Measurements from ENCODE around the gene LRRC8D. TPM values are rescaled to one million over a fixed set of nuclear protein-coding genes. Genes with fewer than 3 reads are reported as not detected.

The LRRC8D gene
- total and polyA plus RNA-seq, 2 of the 4 experiments (the other 2 are of a cell fraction): 34.1 to 35.3 TPM

DNA sequence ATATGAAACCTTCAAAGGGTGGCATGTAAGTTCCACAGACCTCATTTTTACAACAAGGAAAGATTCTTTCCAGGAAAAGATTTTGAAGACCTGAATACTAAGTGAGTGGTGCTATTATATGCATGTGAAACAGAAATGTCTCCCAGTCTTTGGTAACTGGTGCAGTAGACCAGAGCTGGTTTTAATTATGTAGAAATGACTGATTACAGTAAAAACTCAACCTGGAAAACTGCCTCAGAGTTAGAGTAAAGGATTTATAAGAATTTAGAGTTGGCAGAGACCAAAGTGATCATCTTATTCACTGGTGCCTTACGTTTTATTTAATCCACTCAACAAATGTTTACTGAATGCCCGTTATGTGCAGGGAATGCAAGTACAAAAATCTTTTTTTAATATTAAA lies 30.2 kb upstream of the LRRC8D start:
- H3K18ac ChIP-seq (ENCODE audit: low read depth, low read length): no peak overlapping the region
- H3K4ac ChIP-seq (ENCODE audit: low read depth, low read length): no peak overlapping the region
- no peak overlapping the region for H4K5ac ChIP-seq (ENCODE audit: low read depth, low read length)
- no peak overlapping the region for H2AFZ ChIP-seq (replicated peaks; ENCODE audit: low read length, poor library complexity)
- dilution Hi-C loops (cut with HindIII; ENCODE audit: low sequenced_read_pairs, unreplicated experiment): no loop called here
- ATAC-seq (ENCODE audit: low read depth) (no peak), DNase-seq (no peak)
- in situ Hi-C loops (cut with MboI; ENCODE audit: low sequenced_read_pairs): no loop called here
- no CpG with 5 or more reads among the region's 2 CpGs for WGBS, 2 experiments (ENCODE audit: extremely low coverage in 2 of 2, insufficient read length in 1 of 2)
- no peak overlapping the region for H2BK5ac ChIP-seq (ENCODE audit: low read depth, low read length, poor library complexity, severe bottlenecking)
- POLR2A ChIA-PET (ENCODE audit: unreplicated experiment): interaction anchor here (0.6 kb wide), 1 partner anchor 193 kb away, joined by 4 read pairs; no protein-coding TSS in a partner anchor
- H3K27me3 ChIP-seq (ENCODE audit: control insufficient read depth, insufficient read depth, low read length): no peaks in the 10 kb centered on the region; the same call in 1 of the 2 replicates
- H4K91ac ChIP-seq (ENCODE audit: insufficient read depth, low read depth, low read length): no peak overlapping the region
- H4K8ac ChIP-seq (ENCODE audit: low read depth in 2 of 2, low read length in 2 of 2): no peak overlapping the region
- H3K27ac ChIP-seq (ENCODE audit: insufficient read depth, low read length): no peak overlapping the region
- no peak overlapping the region for H2BK15ac ChIP-seq (ENCODE audit: low read depth, low read length)
- no peak overlapping the region for H2AK5ac ChIP-seq (ENCODE audit: low read depth, low read length)
- no peaks in the 10 kb centered on the region for H3K79me1 ChIP-seq (ENCODE audit: low read depth in 1 of 2, low read length in 2 of 2)
- H3K9me3 ChIP-seq (ENCODE audit: control insufficient read depth, insufficient read depth, low read length): no peaks in the 10 kb centered on the region
- H2BK20ac ChIP-seq (ENCODE audit: low read depth, low read length): no peak overlapping the region
- no peaks in the 10 kb centered on the region for H4K20me1 ChIP-seq (ENCODE audit: insufficient read depth, low read length)
- H3K4me2 ChIP-seq (ENCODE audit: low read depth, low read length): no peak overlapping the region
- H3K14ac ChIP-seq (replicated peaks; ENCODE audit: low read depth, low read length): no peak overlapping the region
- H3K4me1 ChIP-seq (ENCODE audit: control insufficient read depth, insufficient read depth, low read length): peaks cover 2% of the 10 kb centered on the region
- H2BK120ac ChIP-seq (ENCODE audit: low read depth, low read length): no peak overlapping the region
- H3K36me3 ChIP-seq (ENCODE audit: control insufficient read depth, insufficient read depth, low read length): no peaks in the 10 kb centered on the region
- CTCF ChIA-PET: interaction anchor here (1.2 kb wide), 1 partner anchor 14 kb away, joined by 3 read pairs; no protein-coding TSS in a partner anchor
- H3K56ac ChIP-seq (ENCODE audit: extremely low read depth, insufficient read depth, low read length): no peak overlapping the region
- H3K9me1 ChIP-seq (ENCODE audit: insufficient read depth, low read length): 0 out of 2 replicates have a peak, but pooled peaks cover 4% of the 10 kb centered on the region
- BruUV-seq (replicated peaks): no TSS peak
- H3K9ac ChIP-seq (ENCODE audit: low read depth, low read length): no peak overlapping the region
- no peak overlapping the region for H3K23ac ChIP-seq (ENCODE audit: low read depth, low read length)
- H3K4me3 ChIP-seq (ENCODE audit: insufficient read depth, low read depth, low read length): no peak overlapping the region
- H2AK9ac ChIP-seq (replicated peaks; ENCODE audit: low read depth, low read length, poor library complexity): no peak overlapping the region
- TF ChIP-seq MAZ (IDR thresholded peaks at IDR 0.05; ENCODE audit: borderline replicate concordance, low read depth, low read length): no peak
- TF ChIP-seq RFX5 (IDR thresholded peaks at IDR 0.05; ENCODE audit: low read depth, low read length): no peak
- no peak for TF ChIP-seq CEBPB (IDR thresholded peaks at IDR 0.05; ENCODE audit: low read depth, low read length)
- TF ChIP-seq MXI1 (IDR thresholded peaks at IDR 0.05; ENCODE audit: borderline replicate concordance, low read depth, low read length): no peak
- TF ChIP-seq SMC3 (IDR thresholded peaks at IDR 0.05; ENCODE audit: low read depth, low read length): no peak
- TF ChIP-seq CHD1 (IDR thresholded peaks at IDR 0.05; ENCODE audit: low read depth, low read length): no peak
- no peak for TF ChIP-seq RCOR1 (IDR thresholded peaks at IDR 0.05; ENCODE audit: insufficient replicate concordance, low read length)
- TF ChIP-seq BHLHE40 (IDR thresholded peaks at IDR 0.05; ENCODE audit: low read depth, low read length): no peak
- TF ChIP-seq RAD21 (IDR thresholded peaks at IDR 0.05; ENCODE audit: low read length): no peak
- TF ChIP-seq, protein P1, sequence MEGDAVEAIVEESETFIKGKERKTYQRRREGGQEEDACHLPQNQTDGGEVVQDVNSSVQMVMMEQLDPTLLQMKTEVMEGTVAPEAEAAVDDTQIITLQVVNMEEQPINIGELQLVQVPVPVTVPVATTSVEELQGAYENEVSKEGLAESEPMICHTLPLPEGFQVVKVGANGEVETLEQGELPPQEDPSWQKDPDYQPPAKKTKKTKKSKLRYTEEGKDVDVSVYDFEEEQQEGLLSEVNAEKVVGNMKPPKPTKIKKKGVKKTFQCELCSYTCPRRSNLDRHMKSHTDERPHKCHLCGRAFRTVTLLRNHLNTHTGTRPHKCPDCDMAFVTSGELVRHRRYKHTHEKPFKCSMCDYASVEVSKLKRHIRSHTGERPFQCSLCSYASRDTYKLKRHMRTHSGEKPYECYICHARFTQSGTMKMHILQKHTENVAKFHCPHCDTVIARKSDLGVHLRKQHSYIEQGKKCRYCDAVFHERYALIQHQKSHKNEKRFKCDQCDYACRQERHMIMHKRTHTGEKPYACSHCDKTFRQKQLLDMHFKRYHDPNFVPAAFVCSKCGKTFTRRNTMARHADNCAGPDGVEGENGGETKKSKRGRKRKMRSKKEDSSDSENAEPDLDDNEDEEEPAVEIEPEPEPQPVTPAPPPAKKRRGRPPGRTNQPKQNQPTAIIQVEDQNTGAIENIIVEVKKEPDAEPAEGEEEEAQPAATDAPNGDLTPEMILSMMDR (conservative IDR thresholded peaks at IDR 0.05; ENCODE audit: low read depth, low read length): no peak
- TF ChIP-seq, protein P2, sequence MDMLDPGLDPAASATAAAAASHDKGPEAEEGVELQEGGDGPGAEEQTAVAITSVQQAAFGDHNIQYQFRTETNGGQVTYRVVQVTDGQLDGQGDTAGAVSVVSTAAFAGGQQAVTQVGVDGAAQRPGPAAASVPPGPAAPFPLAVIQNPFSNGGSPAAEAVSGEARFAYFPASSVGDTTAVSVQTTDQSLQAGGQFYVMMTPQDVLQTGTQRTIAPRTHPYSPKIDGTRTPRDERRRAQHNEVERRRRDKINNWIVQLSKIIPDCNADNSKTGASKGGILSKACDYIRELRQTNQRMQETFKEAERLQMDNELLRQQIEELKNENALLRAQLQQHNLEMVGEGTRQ (IDR thresholded peaks at IDR 0.05; ENCODE audit: low read depth, low read length): no peak
- TF ChIP-seq, protein P3, sequence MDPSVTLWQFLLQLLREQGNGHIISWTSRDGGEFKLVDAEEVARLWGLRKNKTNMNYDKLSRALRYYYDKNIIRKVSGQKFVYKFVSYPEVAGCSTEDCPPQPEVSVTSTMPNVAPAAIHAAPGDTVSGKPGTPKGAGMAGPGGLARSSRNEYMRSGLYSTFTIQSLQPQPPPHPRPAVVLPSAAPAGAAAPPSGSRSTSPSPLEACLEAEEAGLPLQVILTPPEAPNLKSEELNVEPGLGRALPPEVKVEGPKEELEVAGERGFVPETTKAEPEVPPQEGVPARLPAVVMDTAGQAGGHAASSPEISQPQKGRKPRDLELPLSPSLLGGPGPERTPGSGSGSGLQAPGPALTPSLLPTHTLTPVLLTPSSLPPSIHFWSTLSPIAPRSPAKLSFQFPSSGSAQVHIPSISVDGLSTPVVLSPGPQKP (IDR thresholded peaks at IDR 0.05; ENCODE audit: borderline replicate concordance, low read depth, low read length): no peak
- no peak for TF ChIP-seq POLR2A (IDR thresholded peaks at IDR 0.05; ENCODE audit: low read depth, low read length)
- no peak for TF ChIP-seq MAFK (IDR thresholded peaks at IDR 0.05; ENCODE audit: low read depth, low read length)
- TF ChIP-seq FOS (IDR thresholded peaks at IDR 0.05; ENCODE audit: low read depth, low read length): no peak
- intact Hi-C loops (cut with micrococcal nuclease): no loop called here
